ENCODE results near the gene PRR5.
"Not testable (repeated sequence)": the region's sequence is repeated elsewhere in the genome, so short reads cannot be mapped to it uniquely, and the experiment has no call there.

Gene PRR5, protein sequence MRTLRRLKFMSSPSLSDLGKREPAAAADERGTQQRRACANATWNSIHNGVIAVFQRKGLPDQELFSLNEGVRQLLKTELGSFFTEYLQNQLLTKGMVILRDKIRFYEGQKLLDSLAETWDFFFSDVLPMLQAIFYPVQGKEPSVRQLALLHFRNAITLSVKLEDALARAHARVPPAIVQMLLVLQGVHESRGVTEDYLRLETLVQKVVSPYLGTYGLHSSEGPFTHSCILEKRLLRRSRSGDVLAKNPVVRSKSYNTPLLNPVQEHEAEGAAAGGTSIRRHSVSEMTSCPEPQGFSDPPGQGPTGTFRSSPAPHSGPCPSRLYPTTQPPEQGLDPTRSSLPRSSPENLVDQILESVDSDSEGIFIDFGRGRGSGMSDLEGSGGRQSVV

DNA sequence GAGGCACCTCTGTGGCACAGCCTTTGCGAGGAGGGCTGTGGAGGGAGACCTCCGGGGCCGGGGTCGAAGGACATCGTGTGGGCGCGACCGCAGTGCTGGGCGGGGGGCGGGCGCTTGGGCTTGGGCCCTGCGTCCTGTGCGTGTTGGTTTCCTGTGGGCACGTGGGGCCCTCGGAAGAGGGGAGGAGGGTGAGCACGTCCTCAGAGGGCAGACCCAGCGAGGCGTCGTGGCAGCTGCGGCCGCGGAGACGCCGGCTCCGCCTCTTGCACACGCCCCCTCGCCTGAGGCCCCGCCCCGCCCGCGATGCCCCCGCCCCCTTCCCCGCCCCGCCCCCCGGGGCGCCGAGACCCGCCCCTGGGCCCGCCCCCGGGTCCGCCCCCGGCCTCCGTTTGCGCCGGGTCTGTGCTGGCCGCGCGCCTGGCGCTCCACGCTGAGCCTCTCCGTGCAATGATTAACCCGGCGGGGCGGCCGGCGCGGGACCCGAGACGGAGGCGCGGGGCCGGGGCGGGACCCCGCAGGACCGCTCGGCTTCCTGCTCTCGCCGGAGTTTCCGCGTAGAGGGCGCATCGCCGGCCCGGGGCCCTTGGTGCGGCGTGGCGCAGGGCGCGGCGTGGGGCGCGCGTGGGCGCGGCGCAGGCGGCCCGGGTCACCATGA lies at the start of gene PRR5:
TSS of gene PRR5 (plus strand) at position 381 of the 655 bp plus-strand sequence. CDS start at position 652, 271 bp downstream.
- TF ChIP-seq, protein P1, sequence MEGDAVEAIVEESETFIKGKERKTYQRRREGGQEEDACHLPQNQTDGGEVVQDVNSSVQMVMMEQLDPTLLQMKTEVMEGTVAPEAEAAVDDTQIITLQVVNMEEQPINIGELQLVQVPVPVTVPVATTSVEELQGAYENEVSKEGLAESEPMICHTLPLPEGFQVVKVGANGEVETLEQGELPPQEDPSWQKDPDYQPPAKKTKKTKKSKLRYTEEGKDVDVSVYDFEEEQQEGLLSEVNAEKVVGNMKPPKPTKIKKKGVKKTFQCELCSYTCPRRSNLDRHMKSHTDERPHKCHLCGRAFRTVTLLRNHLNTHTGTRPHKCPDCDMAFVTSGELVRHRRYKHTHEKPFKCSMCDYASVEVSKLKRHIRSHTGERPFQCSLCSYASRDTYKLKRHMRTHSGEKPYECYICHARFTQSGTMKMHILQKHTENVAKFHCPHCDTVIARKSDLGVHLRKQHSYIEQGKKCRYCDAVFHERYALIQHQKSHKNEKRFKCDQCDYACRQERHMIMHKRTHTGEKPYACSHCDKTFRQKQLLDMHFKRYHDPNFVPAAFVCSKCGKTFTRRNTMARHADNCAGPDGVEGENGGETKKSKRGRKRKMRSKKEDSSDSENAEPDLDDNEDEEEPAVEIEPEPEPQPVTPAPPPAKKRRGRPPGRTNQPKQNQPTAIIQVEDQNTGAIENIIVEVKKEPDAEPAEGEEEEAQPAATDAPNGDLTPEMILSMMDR (IDR thresholded peaks at IDR 0.05; ENCODE audit: insufficient read depth, low read depth, low read length, missing control alignments) = no peak
- DNase-seq (ENCODE audit: low read depth) = peak; percentile 73
- H3K4me3 ChIP-seq (ENCODE audit: low read depth, low read length) = peak within 1 kb of the TSS; percentile 26; the same call in 1 of the 2 replicates

DNA sequence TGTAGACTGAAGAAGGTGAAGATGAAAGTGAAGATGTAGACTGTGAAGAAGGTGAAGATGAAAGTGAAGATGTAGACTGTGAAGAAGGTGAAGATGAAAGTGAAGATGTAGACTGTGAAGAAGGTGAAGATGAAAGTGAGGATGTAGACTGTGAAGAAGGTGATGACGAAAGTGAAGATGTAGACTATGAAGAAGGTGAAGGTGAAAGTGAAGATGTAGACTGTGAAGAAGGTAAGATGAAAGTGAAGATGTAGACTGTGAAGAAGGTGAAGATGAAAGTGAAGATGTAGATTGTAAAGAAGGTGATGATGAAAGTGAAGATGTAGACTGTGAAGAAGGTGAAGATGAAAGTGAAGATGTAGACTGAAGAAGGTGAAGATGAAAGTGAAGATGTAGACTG lies 49.1 kb upstream of the PRR5 start:
- DNase-seq (ENCODE audit: low read depth); H3K4me3 ChIP-seq (ENCODE audit: low read depth, low read length): not testable (repeated sequence)

DNA sequence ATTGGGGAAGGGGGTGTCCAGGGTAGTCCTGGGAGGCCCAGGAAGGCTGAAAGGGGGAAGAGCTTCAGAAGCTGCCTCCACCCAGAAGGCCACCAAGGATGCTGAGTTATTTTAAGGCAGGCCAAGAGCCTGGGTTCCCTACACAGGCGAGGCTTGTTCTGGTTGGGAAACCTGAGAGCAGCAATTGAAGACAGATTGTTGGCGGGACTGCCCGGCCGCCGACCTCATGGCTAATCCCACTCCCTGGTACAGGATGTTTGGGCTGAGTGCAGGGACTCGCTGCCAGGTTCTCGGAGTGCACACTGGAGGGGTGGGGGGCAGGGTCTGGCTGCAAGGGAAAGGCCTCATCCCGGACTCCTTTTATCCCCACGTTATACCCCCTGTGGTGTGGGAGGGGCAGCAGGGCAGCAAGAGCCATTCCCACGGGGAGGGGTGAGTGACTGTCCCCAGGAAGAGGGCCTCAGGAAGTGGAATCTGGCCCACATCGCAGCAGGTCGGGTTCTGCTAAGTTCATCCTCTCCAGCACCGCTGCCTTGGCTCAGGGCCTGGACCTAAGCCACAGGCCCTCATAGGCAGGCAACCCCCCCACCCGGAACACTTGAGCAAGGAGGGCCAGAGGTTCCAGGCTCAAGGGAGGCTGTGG lies 43.6 kb upstream of the PRR5 start:
- DNase-seq (ENCODE audit: low read depth) = no peak
- TF ChIP-seq, protein P1 (IDR thresholded peaks at IDR 0.05; ENCODE audit: insufficient read depth, low read depth, low read length, missing control alignments) = no peak
- no peak overlapping the region for H3K4me3 ChIP-seq (ENCODE audit: low read depth, low read length)

DNA sequence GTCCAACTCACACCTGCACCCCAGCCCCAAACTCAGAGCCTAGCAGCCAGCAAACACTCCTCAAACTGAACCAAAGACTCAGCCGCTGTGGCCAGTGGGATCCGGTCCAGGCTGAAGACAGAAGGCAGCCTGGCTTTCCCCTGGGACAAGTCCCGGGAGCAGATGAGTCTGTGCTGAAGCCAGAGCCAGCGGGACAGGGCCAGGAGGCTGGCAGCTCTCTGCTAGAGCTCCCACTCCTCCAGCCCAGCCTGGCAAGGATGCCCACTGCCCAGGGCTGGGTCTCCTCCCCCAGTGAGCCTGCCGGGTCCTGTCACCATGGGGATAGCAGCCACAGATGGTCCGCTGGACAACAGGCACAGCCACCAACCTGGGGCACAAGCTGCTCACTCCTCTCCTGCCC lies 42.9 kb upstream of the PRR5 start:
- no peak for DNase-seq (ENCODE audit: low read depth)
- TF ChIP-seq, protein P1 (IDR thresholded peaks at IDR 0.05; ENCODE audit: insufficient read depth, low read depth, low read length, missing control alignments) = no peak
- H3K4me3 ChIP-seq (ENCODE audit: low read depth, low read length) = no peak overlapping the region

DNA sequence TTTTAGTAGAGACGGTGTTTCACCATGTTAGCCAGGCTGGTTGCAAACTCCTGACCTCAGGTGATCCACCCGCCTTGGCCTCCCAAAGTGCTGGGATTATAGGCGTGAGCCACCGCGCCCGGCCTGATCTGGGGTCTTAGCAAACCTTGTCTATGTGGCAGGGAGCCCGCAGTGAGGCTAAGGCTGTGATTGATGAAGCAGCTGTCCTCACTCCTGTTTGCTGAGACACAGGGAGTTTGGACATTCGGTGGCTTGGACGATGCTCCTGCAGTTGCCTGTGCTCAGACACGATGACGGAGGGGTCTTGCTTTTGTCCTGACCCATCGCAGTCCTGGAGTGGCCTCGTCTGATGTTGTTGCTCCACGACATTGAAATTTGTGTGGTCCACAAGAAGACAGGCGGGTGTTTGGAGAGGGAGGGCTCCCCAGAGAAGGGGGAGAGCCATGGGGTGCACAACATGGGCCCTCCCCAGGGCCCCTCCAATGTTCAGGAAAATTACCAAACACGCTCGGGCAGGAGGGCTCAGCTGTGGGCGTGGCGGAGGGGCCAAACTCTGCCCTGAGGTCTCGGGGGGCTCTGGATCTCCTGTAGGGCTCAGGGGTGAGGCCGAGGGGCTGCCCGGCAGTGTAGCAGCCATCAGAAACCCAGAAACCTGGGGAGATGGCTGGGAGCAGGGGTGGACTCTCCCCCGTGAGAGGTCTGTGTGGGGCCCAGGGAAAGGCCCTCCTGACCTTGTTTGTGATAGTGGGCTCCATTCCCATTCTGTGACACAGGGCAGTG lies 41.8 kb upstream of the PRR5 start:
- DNase-seq (ENCODE audit: low read depth) = no peak
- TF ChIP-seq, protein P1 (IDR thresholded peaks at IDR 0.05; ENCODE audit: insufficient read depth, low read depth, low read length, missing control alignments) = no peak
- no peak overlapping the region for H3K4me3 ChIP-seq (ENCODE audit: low read depth, low read length)

DNA sequence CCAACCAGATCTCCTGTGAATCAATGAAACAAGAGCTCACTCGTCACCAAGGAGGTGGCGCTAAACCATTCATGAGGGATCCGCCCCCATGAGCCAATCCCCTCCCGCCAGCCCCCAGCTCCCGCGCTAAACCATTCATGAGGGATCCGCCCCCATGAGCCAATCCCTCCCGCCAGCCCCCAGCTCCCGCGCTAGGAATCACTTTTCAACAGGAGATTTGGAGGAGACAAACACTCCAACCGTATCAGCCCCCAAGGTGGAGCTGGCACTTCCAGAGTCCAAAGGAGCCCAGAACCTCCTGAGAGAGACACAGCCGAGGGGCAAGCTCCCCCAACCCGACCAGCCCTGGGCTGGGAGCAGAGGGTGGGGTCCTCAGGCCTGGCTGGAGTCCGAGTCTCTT lies 40.9 kb upstream of the PRR5 start:
- TF ChIP-seq, protein P1 (IDR thresholded peaks at IDR 0.05; ENCODE audit: insufficient read depth, low read depth, low read length, missing control alignments) = no peak
- DNase-seq (ENCODE audit: low read depth) = no peak
- no peak overlapping the region for H3K4me3 ChIP-seq (ENCODE audit: low read depth, low read length)

Measured in GM12865 (cell line).